Loucy (cell line): ENCODE measurements around the gene PLD5.

Experiments used
- CTCF ChIP-seq: fragments of 200-600 bp; sonication (generic); conservative IDR thresholded peaks from 2 replicates; pipeline ENCODE4 v1.5.1; 2014; ENCODE audit warnings: mild to moderate bottlenecking, antibody characterized with exemption, low read length
- EZH2phosphoT487 ChIP-seq: fragments of 200-600 bp; IDR thresholded peaks from 2 replicates; pipeline ENCODE4 v1.6.1; 2018; ENCODE audit warnings: antibody characterized with exemption, mild to moderate bottlenecking, moderate library complexity, borderline replicate concordance

GRCh38 chr1:242216368-242216767, 308.1 kb downstream of the PLD5 start:
- no peak for TF ChIP-seq CTCF
- TF ChIP-seq EZH2phosphoT487: no peak
